HepG2 (cell line): ENCODE measurements around the gene SHISAL2B. TPM values are rescaled to one million over a fixed set of nuclear protein-coding genes. Genes with fewer than 3 reads are reported as not detected.

Experiments
- ATAC-seq: fragments of 200-7000 bp; cut with Tn5 transposase; 3 replicates; pipeline ENCODE4 v1.9.1; 2020; ENCODE audit warnings: mild to moderate bottlenecking, moderate library complexity
- BruUV-seq: library from RNA; stranded (reverse); fragments of 400-500 nt; replicated peaks from 2 replicates; lab custom pipeline; 2021; lab: Mats Ljungman, UMichigan
- CTCF ChIA-PET: fragments of 300-600 bp; formaldehyde crosslinking; extraction: SDS; loops from one replicate; lab custom pipeline; 2021; ENCODE audit warnings: low total read pairs, inconsistent platforms, low intra/inter-chr PET ratio; lab: Yijun Ruan, JAX
- POLR2A ChIA-PET: fragments of 350-600 bp; sonication (Branson Sonifier 250); formaldehyde crosslinking; loops from one replicate; lab custom pipeline; 2020; ENCODE audit warnings: antibody characterized with exemption, inconsistent platforms; lab: Yijun Ruan, JAX
- DNase-seq: peaks from one replicate; pipeline ENCODE4 v3.0.0-alpha.2; 2015; ENCODE audit warnings: low spot score
- FAIRE-seq: peaks from 3 replicates; lab custom pipeline; 2011; peaks lifted over from hg19 to GRCh38; lab: Jason Lieb, UNC
- H2AFZ ChIP-seq: one replicate; pipeline ENCODE4 v1.6.1; 2011; ENCODE audit warnings: low read length, inconsistent platforms
- H3K27ac ChIP-seq: fragments of 300-600 bp; 3 replicates; pipeline ENCODE4 v1.8.0; 2011; ENCODE audit warnings: mixed run types, mild to moderate bottlenecking, mixed read lengths, low read length, inconsistent platforms; ENCODE audit not compliant: insufficient read depth; ENCODE audit errors: extremely low read length
- H3K27me3 ChIP-seq, 2 experiments: fragments of 200-600 bp in 1 of 2; 2 replicates in 1 of 2; 3 replicates in 1 of 2; pipeline versions ENCODE4 v1.6.0 to v1.8.0; 2011; ENCODE audit warnings: low read length in 2 of 2, mild to moderate bottlenecking in 2 of 2, moderate library complexity in 2 of 2, inconsistent platforms in 1 of 2; ENCODE audit not compliant: insufficient read depth in 2 of 2, control insufficient read depth in 1 of 2
- H3K36me3 ChIP-seq, 2 experiments: fragments of 200-600 bp in 1 of 2; replicated peaks in 1 of 2; 2 replicates in 1 of 2; 3 replicates in 1 of 2; pipeline versions ENCODE4 v1.5.1 to v1.8.0; 2011; ENCODE audit warnings: low read length in 2 of 2, inconsistent platforms in 1 of 2; ENCODE audit not compliant: insufficient read depth in 2 of 2, control insufficient read depth in 1 of 2
- H3K4me1 ChIP-seq: 2 replicates; pipeline ENCODE4 v1.5.1; 2012; ENCODE audit warnings: low read length, inconsistent platforms; ENCODE audit not compliant: insufficient read depth
- H3K4me2 ChIP-seq: 2 replicates; pipeline ENCODE4 v1.6.0; 2011; ENCODE audit warnings: low read depth, low read length, inconsistent platforms
- H3K4me3 ChIP-seq, 3 experiments: fragments of 200-600 bp in 1 of 3; sonication (generic), shearing (Covaris generic) in 1 of 3; replicated peaks in 1 of 3; 2 replicates each; pipeline ENCODE4 v1.5.1; 2011 to 2016; ENCODE audit warnings: low read length in 3 of 3, inconsistent platforms in 2 of 3, low read depth in 2 of 3, mild to moderate bottlenecking in 2 of 3, control low read depth in 1 of 3, mixed read lengths in 1 of 3; ENCODE audit not compliant: insufficient read depth in 1 of 3
- H3K79me2 ChIP-seq: one replicate; pipeline ENCODE4 v1.6.1; 2011; ENCODE audit warnings: low read length, inconsistent platforms; ENCODE audit not compliant: insufficient read depth
- H3K9ac ChIP-seq: 2 replicates; pipeline ENCODE4 v1.6.0; 2011; ENCODE audit warnings: mild to moderate bottlenecking, low read depth, low read length, inconsistent platforms; ENCODE audit not compliant: insufficient read depth
- H3K9me3 ChIP-seq: 2 replicates; pipeline ENCODE4 v1.5.1; 2012; ENCODE audit warnings: mild to moderate bottlenecking, low read length
- H4K20me1 ChIP-seq: 2 replicates; pipeline ENCODE4 v1.6.0; 2011; ENCODE audit warnings: inconsistent platforms, mild to moderate bottlenecking, low read length, moderate library complexity; ENCODE audit not compliant: insufficient read depth
- CHCHD3 ChIP-seq: sonication (generic); formaldehyde crosslinking; IDR thresholded peaks from 2 replicates; pipeline ENCODE4 v1.8.0; 2022; ENCODE audit warnings: mild to moderate bottlenecking, missing genetic modification reagents, moderate library complexity
- HDAC6 ChIP-seq: fragments of 200-600 bp; sonication (generic); IDR thresholded peaks from 2 replicates; pipeline ENCODE4 v1.7.0; 2017; ENCODE audit warnings: mild to moderate bottlenecking, antibody characterized with exemption, low read length, low read depth
- ISX ChIP-seq: sonication (generic); formaldehyde crosslinking; conservative IDR thresholded peaks from 2 replicates; pipeline ENCODE4 v1.5.0; 2020; ENCODE audit warnings: missing genetic modification reagents
- KLF6 ChIP-seq: IDR thresholded peaks from 2 replicates; pipeline ENCODE4 v1.8.0; 2016; ENCODE audit warnings: missing biosample characterization, missing genetic modification reagents
- MYC ChIP-seq: sonication (generic); formaldehyde crosslinking; IDR thresholded peaks from 2 replicates; pipeline ENCODE4 v1.9.0; 2021; ENCODE audit warnings: missing genetic modification reagents, borderline replicate concordance
- SOX6 ChIP-seq, 2 experiments: fragments of 450-650 bp in 1 of 2; sonication (generic) in 1 of 2; formaldehyde crosslinking in 1 of 2; IDR thresholded peaks; 2 replicates each; pipeline versions ENCODE4 v1.4.0 to v1.6.1; 2017 to 2020; ENCODE audit warnings: antibody characterized with exemption in 1 of 2, mild to moderate bottlenecking in 1 of 2, missing genetic modification reagents in 1 of 2
- SYNCRIP ChIP-seq: fragments of 200-400 bp; formaldehyde crosslinking; IDR thresholded peaks from 2 replicates; pipeline ENCODE4 v1.6.1; 2018; ENCODE audit warnings: mild to moderate bottlenecking, low read depth, low read length; ENCODE audit not compliant: insufficient read depth
- ZFP90 ChIP-seq: sonication (generic); formaldehyde crosslinking; IDR thresholded peaks from 2 replicates; pipeline ENCODE4 v1.8.0; 2022; ENCODE audit warnings: missing genetic modification reagents, mild to moderate bottlenecking, inconsistent platforms, borderline replicate concordance
- ZNF576 ChIP-seq: sonication (generic); formaldehyde crosslinking; IDR thresholded peaks from 2 replicates; pipeline ENCODE4 v1.4.0; 2020; ENCODE audit warnings: mild to moderate bottlenecking, missing genetic modification reagents
- ZNF614 ChIP-seq: IDR thresholded peaks from 2 replicates; pipeline ENCODE4 v1.6.1; 2018; ENCODE audit warnings: missing biosample characterization, missing genetic modification reagents, inconsistent platforms, borderline replicate concordance
- WGBS: methylation state at CpG from one replicate; pipeline ENCODE4 v1.1.6; 2017; ENCODE audit warnings: low lambda C conversion rate; 5-methylcytosine and 5-hydroxymethylcytosine counted together
- in situ Hi-C: cut with HindIII; loops from 2 replicates; pipeline ENCODE4 v1.10.0; 2017; ENCODE audit warnings: low pct_unique_long_range_greater_than_20kb; ENCODE audit not compliant: extremely low pct_ligation_motif_present
- intact Hi-C: fragments of 100-400 bp; cut with micrococcal nuclease; formaldehyde crosslinking; loops from one replicate; pipeline ENCODE4 v1.10.0; 2022; ENCODE audit not compliant: unreplicated experiment
- polyA plus RNA-seq, 8 experiments: library from polyadenylated mRNA; depleted of rRNA in 3 of 8; stranded (reverse) in 7 of 8; unstranded in 1 of 8; fragments of >200 nt; fragmentation: Illumina TruSeq in 4 of 8; extraction: Trizol in 4 of 8; gene quantifications; 2 replicates each; pipeline versions ENCODE4 v1.2.1 to v1.2.3, GENCODE V29; 2011 to 2016; ENCODE audit warnings: low read depth in 4 of 8, missing spikeins in 1 of 8, mixed read lengths in 1 of 8; ENCODE audit not compliant: insufficient read depth in 1 of 8
- total RNA-seq, 5 experiments: library from RNA; depleted of rRNA; stranded (reverse); fragments of >200 nt; fragmentation: Illumina TruSeq; extraction: Trizol; gene quantifications; 2 replicates each; pipeline ENCODE4 v1.2.3, GENCODE V29; 2016; ENCODE audit warnings: low read depth in 1 of 5
- TF ChIP-seq, protein P1 (sequence below): sonication (generic); formaldehyde crosslinking; IDR thresholded peaks from 2 replicates; pipeline ENCODE4 v1.5.1; 2020; ENCODE audit warnings: missing genetic modification reagents, mild to moderate bottlenecking, borderline replicate concordance
- TF ChIP-seq, protein P2 (sequence below): fragments of 450-650 bp; IDR thresholded peaks from 2 replicates; pipeline ENCODE4 v1.6.1; 2016

SHISAL2B gene
- total and polyA plus RNA-seq, 2 of the 13 experiments (the other 11 are each of a cell fraction or from before 2014, with no cell fraction given): not detected

DNA sequence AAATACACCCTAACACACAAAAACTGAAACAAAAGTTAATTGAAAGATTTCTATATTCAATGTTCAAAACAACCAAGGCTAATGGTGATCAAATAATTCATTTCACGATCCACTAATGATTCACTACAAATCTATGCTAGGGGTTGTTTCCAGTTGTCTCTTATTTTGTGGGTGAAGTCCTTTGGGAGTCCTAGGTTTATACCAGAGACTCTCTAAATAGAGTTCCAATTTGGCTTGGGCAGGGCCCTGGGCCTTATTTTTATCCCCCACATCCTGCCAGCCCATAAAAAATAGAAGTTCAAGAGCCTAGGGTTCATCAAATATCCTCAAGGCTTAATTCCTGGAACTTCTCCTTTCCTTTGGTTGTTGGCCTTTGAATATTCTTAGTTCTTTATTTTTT, 52.1 kb downstream of the SHISAL2B start:
- 100% methylated on average over 1 of the region's 1 CpG for whole genome bisulfite sequencing
- POLR2A ChIA-PET: no interaction called here
- BruUV-seq: no TSS peak

More for the DNA sequence above, 52.1 kb downstream of the SHISAL2B start:
- no peak overlapping the region for H3K9ac ChIP-seq
- intact Hi-C loops (no loop called here), in situ Hi-C loops (no loop called here)
- peaks cover 1 to 30% of the 10 kb centered on the region in 2 experiments; a peak in 3 of 5 replicates for H3K36me3 ChIP-seq
- CTCF ChIA-PET: no interaction called here
- H3K4me2 ChIP-seq: no peak overlapping the region
- no peak for ATAC-seq
- H3K27me3 ChIP-seq: no peaks in the 10 kb centered on the region
- no peak for FAIRE-seq
- TF ChIP-seq ZFP90: no peak
- TF ChIP-seq CHCHD3: no peak
- no peak for TF ChIP-seq HDAC6
- TF ChIP-seq ZNF614 (CRISPR knock-in tag): no peak
- TF ChIP-seq MYC (CRISPR knock-in tag): no peak
- TF ChIP-seq, protein P1, sequence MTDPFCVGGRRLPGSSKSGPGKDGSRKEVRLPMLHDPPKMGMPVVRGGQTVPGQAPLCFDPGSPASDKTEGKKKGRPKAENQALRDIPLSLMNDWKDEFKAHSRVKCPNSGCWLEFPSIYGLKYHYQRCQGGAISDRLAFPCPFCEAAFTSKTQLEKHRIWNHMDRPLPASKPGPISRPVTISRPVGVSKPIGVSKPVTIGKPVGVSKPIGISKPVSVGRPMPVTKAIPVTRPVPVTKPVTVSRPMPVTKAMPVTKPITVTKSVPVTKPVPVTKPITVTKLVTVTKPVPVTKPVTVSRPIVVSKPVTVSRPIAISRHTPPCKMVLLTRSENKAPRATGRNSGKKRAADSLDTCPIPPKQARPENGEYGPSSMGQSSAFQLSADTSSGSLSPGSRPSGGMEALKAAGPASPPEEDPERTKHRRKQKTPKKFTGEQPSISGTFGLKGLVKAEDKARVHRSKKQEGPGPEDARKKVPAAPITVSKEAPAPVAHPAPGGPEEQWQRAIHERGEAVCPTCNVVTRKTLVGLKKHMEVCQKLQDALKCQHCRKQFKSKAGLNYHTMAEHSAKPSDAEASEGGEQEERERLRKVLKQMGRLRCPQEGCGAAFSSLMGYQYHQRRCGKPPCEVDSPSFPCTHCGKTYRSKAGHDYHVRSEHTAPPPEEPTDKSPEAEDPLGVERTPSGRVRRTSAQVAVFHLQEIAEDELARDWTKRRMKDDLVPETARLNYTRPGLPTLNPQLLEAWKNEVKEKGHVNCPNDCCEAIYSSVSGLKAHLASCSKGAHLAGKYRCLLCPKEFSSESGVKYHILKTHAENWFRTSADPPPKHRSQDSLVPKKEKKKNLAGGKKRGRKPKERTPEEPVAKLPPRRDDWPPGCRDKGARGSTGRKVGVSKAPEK (CRISPR knock-in tag): no peak
- TF ChIP-seq SOX6 (IDR thresholded peaks at IDR 0.05): no peak
- no peak for TF ChIP-seq SOX6 (CRISPR knock-in tag; IDR thresholded peaks at IDR 0.05)
- TF ChIP-seq, protein P2, sequence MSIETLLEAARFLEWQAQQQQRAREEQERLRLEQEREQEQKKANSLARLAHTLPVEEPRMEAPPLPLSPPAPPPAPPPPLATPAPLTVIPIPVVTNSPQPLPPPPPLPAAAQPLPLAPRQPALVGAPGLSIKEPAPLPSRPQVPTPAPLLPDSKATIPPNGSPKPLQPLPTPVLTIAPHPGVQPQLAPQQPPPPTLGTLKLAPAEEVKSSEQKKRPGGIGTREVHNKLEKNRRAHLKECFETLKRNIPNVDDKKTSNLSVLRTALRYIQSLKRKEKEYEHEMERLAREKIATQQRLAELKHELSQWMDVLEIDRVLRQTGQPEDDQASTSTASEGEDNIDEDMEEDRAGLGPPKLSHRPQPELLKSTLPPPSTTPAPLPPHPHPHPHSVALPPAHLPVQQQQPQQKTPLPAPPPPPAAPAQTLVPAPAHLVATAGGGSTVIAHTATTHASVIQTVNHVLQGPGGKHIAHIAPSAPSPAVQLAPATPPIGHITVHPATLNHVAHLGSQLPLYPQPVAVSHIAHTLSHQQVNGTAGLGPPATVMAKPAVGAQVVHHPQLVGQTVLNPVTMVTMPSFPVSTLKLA: no peak
- no peak for TF ChIP-seq KLF6 (CRISPR knock-in tag)
- TF ChIP-seq ZNF576 (CRISPR knock-in tag): no peak
- TF ChIP-seq ISX: no peak
- no peak for TF ChIP-seq SYNCRIP
- no peaks in the 10 kb centered on the region for H4K20me1 ChIP-seq
- H3K9me3 ChIP-seq: no peaks in the 10 kb centered on the region
- H3K79me2 ChIP-seq: peaks cover 2% of the 10 kb centered on the region
- no peak overlapping the region for H3K27ac ChIP-seq
- H3K4me3 ChIP-seq: no peak overlapping the region
- no peaks in the 10 kb centered on the region for H3K4me1 ChIP-seq
- DNase-seq: no peak
- H2AFZ ChIP-seq: no peak overlapping the region
